Stimulated activated CD8-positive, alpha-beta memory T cell treated with anti-CD3 and anti-CD28 coated beads, Interleukin-4, amount 100 ng/mL, for 24 hours (primary cell): Measurements from ENCODE around the gene LMBR1L.

ENCODE experiments used
- DNase-seq: peaks from one replicate; pipeline ENCODE4 v3.0.0-alpha.2; 2020; ENCODE audit warnings: low read depth

The LMBR1L gene

DNA sequence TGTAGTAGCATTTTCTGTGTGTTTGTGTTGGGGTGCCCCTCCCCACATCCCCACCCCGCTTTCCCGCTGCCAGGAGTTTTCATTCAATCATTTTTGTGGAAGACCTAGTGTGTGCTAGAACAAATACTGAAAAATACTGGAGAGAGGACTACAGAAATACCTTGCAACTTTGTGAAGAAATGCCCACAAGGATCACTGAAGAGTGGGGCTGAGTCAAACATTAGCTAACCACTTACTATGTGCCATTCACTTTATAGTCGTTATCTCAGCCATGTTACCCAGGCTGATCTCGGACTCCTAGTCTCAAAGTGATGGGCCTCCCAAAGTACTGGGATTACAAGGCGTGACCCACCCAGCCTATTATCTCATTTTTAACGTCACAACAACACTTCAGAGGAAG is 559 bp upstream of the LMBR1L start:
- DNase-seq = no peak

DNA sequence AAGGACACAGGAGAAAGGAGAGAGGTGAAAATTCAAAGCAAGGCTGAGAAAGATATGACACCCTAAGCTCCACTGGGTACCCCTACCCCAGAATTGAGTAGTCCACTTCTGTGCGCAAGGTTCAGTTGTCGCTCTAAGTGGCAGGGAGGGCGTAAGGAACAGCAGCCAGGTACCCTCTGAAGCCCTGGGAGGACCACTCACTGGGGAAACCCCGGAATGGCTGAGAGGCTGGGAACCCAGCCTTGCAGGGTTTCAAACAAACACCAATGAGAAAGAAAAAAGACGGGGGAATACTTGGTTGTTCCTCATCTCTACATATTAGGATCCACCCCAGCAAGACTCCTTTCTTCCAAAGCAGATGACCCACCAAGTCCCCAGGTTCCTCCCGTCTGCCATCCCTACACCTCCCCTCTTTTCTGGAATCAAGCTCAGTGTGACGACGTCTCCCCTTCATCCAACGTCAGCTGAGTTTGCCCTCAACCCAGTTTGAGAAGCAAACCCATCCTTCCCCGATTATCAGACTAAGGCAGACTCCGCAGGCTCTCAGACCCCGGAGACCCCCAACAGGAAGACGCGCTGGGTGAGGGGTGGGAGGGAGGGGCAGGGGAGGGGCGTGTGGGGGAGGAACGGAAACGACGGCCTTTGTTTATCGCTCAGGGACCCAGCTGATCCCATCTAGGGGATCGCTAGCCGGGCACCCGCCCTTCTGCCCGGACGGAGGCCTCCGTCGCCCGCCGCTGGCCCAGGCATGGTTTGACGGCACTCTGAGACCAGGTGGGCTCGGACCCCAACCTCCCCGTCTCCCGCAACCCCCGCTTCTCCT is 795 bp downstream of the LMBR1L start:
- no peak for DNase-seq

DNA sequence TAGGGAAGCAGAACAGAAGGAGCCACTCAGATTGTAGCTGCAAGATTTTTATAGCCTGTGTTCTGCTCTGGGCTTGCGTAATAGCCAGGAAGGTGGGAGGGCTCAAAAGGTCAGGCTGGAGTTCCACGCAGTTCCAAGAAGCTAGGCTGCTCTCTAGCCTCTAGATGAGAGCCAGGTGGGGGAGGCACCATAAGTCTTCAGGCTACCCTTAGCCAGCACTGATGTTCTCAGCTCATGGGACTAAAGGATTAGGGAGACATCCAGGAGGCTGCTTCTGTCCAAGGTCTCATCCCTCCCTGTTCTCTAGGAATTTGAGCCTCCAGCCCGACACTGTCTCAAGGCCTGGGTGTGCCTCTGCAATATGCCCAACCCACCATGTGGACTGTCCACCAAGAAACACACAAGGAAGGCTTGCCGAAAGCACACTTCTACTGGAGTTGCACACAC is 1.7 kb downstream of the LMBR1L start:
- DNase-seq = no peak

DNA sequence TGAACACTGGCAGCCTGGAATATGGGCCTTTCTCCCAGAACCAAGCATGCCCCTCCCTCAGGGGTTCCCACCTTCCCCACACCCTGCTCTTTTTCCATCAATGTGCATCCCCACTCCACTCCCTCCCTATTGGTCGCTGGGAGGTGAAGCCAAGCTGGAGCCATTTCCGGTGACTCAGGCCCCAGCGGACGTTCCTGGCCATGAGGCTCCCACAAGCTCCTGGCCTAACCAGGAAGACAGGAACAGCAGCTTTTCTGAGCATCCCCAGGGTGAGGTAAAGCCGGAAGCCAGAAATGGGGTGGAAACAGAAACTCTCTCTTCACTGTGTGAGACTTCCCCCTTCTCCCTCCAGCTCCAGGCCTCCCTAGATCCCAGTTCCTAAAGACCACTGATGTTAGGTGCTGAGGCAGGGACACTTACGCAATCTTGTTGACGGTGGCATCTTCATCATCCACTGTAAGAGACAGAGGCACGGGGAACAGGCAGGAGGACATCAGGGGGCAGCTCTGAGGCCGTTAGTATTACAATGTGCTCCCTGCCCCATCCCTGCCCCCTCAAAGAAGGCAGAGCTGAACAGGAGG is 5.1 kb downstream of the LMBR1L start:
- no peak for DNase-seq

DNA sequence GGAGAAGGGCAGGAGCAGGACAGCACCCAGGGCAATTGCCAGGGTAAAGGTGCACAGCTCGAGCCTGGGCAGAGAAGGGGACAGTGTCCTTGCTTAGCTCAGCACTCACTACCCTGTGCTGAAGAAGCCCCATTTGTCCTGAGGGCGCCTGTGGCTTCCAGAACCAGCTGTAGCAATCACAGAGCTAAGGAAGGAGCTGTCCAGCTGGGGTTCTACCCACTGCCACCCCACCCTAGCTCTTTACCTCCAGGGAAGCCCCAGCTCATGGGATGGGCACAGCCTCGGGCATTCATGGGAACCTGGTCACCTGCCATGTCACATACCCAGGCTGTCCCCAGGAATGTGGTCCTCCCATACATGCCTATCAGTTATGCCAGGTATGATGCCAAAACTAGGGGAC is 5.8 kb downstream of the LMBR1L start:
- no peak for DNase-seq

DNA sequence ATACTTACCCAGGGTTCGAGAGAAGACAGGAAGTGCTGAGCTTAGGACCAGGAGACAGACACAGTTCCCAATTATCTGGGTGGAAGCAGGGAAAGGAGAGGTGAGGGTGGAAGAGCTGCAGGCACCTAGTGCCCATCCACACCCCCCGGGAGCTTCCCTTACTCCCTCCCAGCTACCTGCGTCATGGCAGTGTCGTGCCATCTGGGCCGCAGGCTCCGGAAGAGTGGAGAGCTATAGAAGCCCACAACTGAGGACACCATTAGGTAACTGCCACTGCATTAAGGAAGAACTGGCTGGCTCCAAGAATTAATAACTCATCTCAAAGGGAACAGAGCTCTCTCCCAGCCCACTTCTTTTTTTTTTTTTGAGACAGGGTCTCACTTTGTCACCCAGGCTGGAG is 10.3 kb downstream of the LMBR1L start:
- no peak for DNase-seq

DNA sequence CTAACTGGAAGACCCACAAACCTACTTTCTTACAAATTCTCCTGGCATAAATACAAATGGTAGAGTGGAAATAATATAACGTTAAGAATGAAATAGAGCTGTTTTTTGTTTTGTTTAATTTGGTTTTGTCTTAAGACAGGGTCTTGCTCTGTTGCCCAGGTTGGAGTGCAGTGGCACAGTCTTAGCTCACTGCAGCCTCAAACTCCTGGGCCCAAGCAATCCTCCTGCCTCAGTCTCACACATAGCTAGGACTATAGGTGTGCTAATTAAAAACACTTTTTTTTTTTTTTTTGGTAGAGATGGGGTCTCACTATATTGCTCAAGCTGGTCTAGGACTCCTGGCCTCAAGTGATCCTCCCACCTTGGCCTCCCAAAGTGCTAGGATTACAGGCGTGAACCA is 11.9 kb downstream of the LMBR1L start:
- no peak for DNase-seq

DNA sequence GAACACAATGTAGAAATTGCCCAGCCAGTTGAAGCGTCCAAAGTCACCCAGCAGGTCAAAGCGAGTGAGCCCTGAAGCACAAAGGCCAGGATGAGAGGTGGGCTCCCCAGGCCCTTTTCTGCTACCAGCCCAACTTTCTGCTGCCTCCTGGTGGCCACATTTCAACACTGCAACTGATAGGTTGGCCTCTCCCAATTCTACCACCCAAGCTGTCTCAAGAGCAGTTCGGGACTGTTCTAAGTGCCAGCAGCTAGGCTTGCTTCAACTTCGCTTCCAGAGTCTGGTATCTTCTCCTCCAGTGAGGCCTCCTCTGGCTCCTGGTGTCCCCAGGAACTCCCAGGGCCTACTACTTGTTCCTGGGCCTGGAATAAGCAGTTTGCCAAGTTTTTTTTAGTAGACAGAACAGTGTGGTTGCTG is 12.6 kb downstream of the LMBR1L start:
- peak; percentile 42 for DNase-seq

DNA sequence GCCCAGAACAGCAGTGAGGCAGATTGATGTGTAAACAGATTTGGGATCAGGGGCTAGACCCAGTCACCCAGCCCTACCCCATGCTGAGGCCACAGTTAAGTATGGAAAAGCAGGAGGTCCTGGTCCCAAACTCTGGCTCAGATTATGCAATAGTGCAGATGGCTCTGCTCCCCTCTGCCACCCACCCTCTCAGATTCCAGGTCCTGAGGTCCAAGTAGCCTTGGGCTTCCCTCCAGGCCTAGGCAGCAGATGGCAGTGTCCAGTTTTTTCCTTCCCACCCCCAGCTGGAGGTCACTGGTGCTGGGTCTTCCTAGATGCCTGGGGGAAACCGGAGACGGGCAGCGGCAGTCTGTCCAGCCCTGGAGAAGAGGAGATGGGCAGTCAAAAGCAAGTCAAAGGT is 13.3 kb downstream of the LMBR1L start:
- no peak for DNase-seq

DNA sequence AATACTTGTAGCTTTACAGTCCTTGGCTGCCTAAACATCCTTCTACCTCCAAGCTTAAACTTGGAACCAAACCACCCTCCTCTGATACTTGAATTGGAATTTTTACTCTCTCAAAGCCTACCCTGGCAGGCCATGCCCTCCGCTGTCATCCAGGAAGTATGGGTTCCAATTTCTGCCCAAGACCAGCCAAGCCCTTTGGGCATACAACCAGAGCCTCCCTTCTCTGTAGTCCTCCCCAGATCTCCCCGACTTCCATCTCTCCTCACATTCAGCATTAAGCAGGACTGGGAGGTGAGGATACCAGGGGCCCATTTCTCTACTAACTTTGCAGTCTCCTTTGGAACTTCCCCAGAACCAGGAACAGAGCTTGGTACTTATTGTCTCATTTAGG is 15.7 kb downstream of the LMBR1L start:
- DNase-seq = no peak

DNA sequence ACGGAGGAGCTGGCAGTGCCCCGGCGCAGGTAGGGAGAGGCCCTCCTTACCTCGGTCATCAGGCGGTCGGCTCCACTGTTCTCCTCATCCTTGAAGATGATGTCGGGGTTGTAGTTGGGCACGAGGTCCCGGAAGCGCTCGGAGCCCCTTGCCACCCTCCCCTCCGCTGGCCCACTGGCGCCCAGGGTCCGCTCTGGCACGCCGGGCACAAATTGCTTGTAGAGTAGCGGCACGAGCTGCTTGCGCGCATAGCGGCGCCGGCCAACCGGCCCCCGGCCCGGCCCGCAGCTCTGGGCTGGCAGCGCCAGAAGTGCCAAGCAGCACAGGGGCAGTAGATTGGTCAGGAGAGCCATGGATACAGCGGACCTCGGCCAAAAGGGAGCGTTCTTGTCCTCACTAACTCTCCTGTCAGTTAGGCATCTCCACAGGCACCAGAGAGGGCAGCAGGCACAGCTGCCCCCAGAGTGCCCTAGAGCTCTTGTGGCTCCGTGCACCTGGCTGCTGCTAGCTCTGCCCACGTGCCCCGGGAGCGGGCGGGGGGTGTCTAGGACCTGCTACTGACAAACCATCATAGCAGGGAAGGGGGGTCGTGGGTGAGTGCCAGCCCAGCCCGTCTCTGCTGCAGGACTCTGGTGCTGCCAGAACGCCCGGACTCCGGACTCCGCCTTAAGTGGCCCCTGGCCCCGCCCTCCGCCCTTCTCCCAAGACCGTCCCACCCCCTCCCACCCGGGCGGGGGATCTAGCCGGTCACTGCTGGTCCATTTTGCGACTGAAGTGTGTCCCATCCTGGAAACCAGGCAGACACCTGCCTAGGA is 16.3 kb downstream of the LMBR1L start, which contains the start of gene DHH:
Gene DHH, minus strand, starts transcription at position 642 of the 815 bp plus-strand sequence. Its CDS starts 289 bp downstream, at position 353.
- DNase-seq = no peak

DNA sequence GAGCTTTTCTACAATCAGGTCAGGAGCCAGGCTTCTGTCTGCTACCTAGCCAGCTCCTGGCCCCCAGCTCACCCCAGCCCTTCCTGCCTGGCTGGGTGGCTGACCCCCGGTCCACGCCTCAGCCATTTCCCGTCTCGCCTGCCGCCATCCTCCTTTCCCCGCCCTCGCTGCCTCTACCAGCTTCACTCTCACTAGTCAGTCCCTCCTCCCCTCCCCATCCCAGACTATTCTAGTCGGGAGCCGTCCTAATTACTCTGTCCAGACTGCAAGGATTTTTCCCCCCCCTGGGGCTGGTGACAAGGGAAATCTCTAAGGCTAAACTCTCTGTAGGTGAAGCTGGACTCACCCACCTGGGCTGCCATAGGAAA is 16.9 kb downstream of the LMBR1L start:
- no peak for DNase-seq

DNA sequence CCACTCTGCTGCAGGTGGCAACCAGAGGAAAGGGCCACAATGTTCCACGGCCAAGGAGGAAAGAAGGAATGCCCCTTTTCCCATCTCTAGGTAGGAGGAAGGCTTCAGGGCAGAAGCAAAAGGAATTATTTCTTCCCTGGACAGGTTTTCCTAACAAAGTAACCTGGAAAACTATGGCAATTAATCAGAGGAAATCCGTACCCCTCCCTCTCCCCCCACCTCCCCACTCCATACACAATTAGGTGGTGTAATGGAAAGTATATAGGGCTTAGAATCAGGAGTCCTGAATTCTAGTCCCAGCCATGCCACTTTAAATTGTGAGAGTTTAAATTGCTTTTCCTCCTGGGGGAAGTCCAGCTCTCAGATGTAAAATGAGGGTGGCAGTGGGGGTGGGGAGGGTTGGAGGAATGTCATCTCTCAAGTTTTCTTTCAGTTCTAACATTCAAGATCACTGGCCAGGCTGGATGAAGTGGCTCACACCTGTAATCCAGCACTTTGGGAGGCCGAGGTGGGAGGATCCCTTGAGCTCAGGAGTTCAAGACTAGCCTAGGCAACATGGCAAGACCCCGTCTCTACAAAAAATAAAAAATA is 17.7 kb downstream of the LMBR1L start:
- DNase-seq = no peak

DNA sequence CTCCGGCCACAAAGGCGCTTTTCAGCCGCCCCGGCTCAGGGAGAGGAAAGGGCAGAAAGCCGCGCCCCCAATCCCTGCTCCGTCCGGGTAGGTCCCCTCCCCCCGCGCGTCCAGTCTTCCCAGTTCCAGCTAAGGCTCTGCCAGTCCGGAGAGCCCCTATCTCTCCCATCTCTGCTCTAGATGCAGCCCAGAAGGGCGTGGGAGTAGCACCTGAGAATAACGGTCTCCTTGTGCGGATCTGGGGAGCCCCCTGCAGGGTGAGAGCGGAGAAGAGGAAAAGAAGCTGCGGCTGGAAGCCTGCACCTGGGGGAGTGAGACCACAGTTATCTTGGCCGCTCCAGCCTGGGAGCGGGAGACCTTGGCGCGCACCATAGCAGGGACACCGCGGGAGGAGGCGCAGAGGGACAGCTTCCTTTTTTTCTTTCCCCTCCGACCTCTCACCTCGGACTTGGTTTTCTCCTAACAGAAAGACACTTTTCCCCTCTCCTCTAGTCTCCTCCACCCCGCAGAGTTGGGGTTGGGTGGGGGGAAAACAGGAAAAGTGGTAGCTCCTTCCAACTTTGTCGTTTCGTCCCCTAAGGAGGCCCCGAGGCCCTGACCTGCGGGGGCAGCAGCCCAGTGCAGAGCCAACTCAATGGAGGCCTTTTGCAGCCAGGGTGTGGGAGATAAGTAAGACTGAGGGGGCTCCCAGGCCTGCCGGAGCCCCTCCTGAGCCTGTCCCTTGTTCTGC is 18.4 kb downstream of the LMBR1L start:
- DNase-seq = peak; percentile 52

DNA sequence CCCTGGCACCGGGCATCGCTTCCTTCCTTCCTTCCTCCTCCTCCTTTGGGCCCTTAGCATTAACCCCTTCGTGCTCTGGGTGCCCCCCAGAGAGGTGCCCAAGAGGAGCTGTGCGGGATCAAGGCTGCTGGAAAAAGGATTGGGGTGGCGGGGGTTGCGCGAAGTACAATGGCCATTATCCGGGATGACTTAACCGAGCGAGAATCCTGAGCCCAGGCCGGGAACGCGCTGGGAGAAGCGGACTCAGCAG is 18.9 kb downstream of the LMBR1L start:
- DNase-seq = no peak

DNA sequence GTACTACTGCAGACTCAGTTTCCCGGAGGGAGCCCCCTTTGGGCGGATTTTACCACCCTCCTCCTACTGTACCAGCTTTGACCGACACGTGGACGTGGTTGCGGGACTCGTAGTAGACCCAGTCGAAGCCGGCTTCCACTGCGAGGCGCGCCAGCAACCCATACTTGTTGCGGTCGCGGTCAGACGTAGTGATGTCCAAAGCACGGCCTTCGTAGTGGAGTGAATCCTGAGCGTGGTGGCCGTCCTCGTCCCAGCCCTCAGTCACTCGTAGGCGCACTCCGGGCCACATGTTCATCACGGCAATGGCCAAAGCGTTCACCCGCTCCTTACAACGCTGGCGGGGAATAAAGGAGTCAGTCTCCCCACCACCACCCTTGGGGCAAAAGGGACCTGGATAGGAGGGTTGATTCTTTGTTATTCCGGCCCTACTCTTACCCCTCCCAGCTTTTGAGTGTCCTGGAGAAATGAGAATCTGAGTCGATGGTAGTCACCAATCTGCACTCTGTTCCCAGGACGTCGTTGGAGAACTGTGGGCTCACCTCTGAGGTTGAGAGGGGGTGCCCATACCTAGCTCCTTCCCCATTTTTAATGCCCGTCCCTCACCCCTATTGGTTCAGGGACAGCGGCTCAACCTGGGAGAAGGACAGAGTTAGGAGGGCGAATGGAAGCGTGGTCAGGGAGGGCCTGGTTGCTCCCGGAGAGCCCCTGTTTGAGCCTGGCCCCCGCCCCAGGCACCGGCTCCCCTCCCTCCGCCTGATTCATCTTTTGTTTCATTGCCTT is 19.4 kb downstream of the LMBR1L start:
- no peak for DNase-seq

DNA sequence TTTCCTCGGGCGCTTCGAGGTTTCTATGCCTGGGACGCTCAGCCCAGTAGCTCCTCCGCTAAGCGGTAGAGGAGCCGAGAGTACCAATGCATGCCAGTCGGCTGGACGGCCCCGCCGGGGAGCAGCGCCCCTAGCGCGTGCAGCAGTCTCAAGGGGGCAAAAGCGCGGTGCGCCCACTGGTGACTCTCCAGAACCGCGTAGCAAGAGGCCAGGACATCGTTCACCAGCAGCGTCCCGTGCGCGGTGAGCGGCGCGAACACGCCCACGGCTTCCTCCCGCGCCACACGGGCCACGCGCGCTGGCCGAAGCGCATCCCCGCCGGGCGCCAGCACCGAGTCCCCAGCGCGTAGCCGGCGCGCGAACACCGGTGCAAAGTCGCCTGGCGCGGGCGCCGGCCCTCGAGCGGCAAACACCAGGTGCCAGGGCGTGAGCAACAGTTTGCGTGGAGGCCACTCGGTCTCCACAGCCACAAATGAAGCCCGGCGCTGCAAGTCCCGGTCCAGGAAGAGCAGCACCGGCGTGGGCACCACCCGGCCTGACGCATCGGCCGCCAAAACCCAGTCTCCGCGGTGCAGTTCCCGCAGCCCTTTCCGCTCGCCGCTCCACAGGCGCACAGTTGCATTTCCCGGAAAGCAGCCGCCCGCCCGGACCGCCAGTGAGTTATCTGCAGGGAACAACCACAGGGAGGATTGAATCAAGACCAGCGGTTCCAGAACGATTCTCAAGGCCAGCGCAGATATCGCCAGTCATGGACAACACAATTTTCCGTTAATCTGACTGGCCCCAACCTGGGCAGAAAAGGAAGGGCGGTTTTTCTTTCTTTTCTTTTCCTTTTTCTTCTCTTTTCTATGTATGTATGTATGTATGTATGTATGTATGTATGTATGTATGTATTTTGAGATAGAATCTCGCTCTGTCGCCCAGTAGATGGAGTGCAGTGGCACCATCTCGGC is 20.6 kb downstream of the LMBR1L start:
- no peak for DNase-seq

DNA sequence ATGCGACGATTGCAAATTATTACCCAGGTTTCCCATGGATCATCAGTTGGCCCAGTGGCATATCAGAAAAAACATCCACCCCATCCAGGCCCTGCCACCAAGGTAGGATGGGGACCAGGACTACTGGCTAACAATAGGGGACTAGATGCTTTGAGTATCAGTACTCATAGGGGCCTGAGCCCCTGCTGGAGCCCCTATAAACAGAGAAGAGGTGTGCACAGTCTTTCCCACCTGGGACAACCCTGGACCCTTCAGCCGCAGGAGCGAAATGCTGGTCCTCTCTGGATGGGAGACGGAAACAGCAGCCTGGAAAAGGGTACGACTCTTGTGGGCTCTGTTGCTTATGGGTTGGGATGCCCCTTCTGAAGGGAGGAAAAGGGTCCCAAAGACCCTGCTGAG is 21.7 kb downstream of the LMBR1L start:
- DNase-seq = no peak

DNA sequence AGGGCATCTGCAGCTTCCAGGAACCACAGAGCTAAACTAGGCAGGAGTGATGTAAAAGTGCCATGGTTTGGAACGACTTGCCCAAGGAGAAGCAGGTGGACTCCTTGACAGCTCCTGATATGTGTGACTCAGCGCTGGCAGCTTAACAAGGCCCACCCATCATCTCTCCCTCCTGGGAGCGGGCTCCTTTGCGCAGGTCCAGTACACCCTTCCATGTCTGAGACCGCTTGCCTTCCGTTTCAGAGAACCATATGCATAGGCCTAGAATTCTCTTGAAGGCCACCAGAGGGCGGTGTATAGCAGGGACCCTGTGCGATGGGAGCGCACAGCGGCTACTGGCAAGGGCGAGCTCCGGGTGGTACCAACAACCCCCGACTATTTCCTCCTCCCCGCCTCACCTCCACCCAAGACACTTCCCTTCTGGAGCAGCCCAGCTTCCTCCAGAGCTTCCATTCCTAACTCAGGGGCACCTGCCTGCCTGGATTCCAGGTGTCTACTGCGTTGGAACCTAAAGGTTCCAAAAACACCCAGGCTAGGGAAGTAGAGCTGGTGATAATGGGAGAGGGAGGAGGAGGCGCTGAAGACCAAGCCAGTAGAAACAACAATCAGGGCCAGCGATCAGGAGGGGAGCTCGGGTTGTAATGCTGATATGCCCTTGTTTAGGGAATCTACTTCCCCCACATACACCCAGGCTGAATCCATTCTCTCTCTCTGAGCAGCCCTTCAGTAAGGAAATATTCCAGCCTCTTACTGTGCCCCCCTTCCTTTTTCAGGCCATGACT is 22.3 kb downstream of the LMBR1L start:
- DNase-seq = peak; percentile 61
